GM12891 (cell line): ENCODE measurements around the gene TMEM139.

Experiments
- POLR2A ChIP-seq: IDR thresholded peaks from 2 replicates; pipeline ENCODE4 v1.6.1; 2011; ENCODE audit warnings: low read depth, low read length, control low read depth
- POLR2AphosphoS5 ChIP-seq: IDR thresholded peaks from 2 replicates; pipeline ENCODE4 v1.6.1; 2011; ENCODE audit warnings: low read depth, low read length, control low read depth
- TAF1 ChIP-seq: IDR thresholded peaks from 2 replicates; pipeline ENCODE4 v1.6.1; 2011; ENCODE audit warnings: low read depth, low read length, control low read depth

- TF ChIP-seq POLR2A (no peak), TAF1 (no peak), POLR2AphosphoS5 (no peak)
Observed at GRCh38 chr7:143314127-143314526, 29.4 kb downstream of the TMEM139 start.
